Neural cell (in vitro differentiated cells): Measurements from ENCODE around the gene GRIA3. TPM values are rescaled to one million over a fixed set of nuclear protein-coding genes. Genes with fewer than 3 reads are reported as not detected.

Source experiments
- H2AFZ ChIP-seq: fragments of 200-600, 300-800 bp; sonication (generic), shearing (Covaris generic); 2 replicates; pipeline ENCODE4 v1.6.0; 2014; ENCODE audit warnings: low read depth, mild to moderate bottlenecking, antibody characterized with exemption, low read length, moderate library complexity
- H3F3A ChIP-seq: fragments of 200-600 bp; shearing (Covaris generic); 2 replicates; pipeline ENCODE4 v1.6.1; 2016; ENCODE audit warnings: mild to moderate bottlenecking, moderate library complexity, mixed read lengths, antibody characterized with exemption, low read length; ENCODE audit not compliant: insufficient read depth, poor library complexity, severe bottlenecking
- H3K27ac ChIP-seq: fragments of 200-600, 300-800 bp; sonication (generic), shearing (Covaris generic); 2 replicates; pipeline ENCODE4 v1.5.1; 2014; ENCODE audit warnings: mild to moderate bottlenecking, low read length, moderate library complexity
- H3K27me3 ChIP-seq: fragments of 300-800, 200-600 bp; sonication (generic), shearing (Covaris generic); 2 replicates; pipeline ENCODE4 v1.6.0; 2014; ENCODE audit warnings: mild to moderate bottlenecking, low read depth, low read length, moderate library complexity; ENCODE audit not compliant: insufficient read depth
- H3K36me3 ChIP-seq: fragments of 300-800, 200-600 bp; sonication (generic), shearing (Covaris generic); 2 replicates; pipeline ENCODE4 v1.5.1; 2014; ENCODE audit warnings: mild to moderate bottlenecking, antibody characterized with exemption, low read length, moderate library complexity; ENCODE audit not compliant: insufficient read depth
- H3K4me2 ChIP-seq: fragments of 300-800, 200-600 bp; sonication (generic), shearing (Covaris generic); 2 replicates; pipeline ENCODE4 v1.6.0; 2014; ENCODE audit warnings: mild to moderate bottlenecking, low read length
- H3K4me3 ChIP-seq: fragments of 300-800, 200-600 bp; sonication (generic), shearing (Covaris generic); 2 replicates; pipeline ENCODE4 v1.5.1; 2014; ENCODE audit warnings: mild to moderate bottlenecking, low read length, moderate library complexity
- H3K79me2 ChIP-seq: fragments of 200-600 bp; shearing (Covaris generic); replicated peaks from 2 replicates; pipeline ENCODE4 v1.6.0; 2014; ENCODE audit warnings: mild to moderate bottlenecking, low read length, moderate library complexity; ENCODE audit not compliant: insufficient read depth
- H3K9ac ChIP-seq: fragments of 300-800, 200-600 bp; sonication (generic), shearing (Covaris generic); 2 replicates; pipeline ENCODE4 v1.6.1; 2016; ENCODE audit warnings: mild to moderate bottlenecking, low read length, mixed read lengths
- H3K9me2 ChIP-seq: fragments of 200-600 bp; shearing (Covaris generic); 2 replicates; pipeline ENCODE4 v1.6.1; 2016; ENCODE audit warnings: mild to moderate bottlenecking, low read length, mixed read lengths; ENCODE audit not compliant: insufficient read depth
- H3K9me3 ChIP-seq: fragments of 200-600, 300-800 bp; sonication (generic), shearing (Covaris generic); 2 replicates; pipeline ENCODE4 v1.6.1; 2016; ENCODE audit warnings: mild to moderate bottlenecking, mixed run types, low read length, moderate library complexity, mixed read lengths
- H4K20me1 ChIP-seq: fragments of 200-600 bp; shearing (Covaris generic); 2 replicates; pipeline ENCODE4 v1.6.1; 2016; ENCODE audit warnings: mild to moderate bottlenecking, mixed run types; ENCODE audit not compliant: insufficient read depth
- CTCF ChIP-seq: fragments of 450-650 bp; IDR thresholded peaks from 2 replicates; pipeline ENCODE4 v1.5.1; 2014; ENCODE audit warnings: antibody characterized with exemption, mild to moderate bottlenecking, moderate library complexity; ENCODE audit not compliant: poor library complexity, severe bottlenecking
- EP300 ChIP-seq: fragments of 450-650 bp; conservative IDR thresholded peaks from 2 replicates; pipeline ENCODE4 v1.6.1; 2014; ENCODE audit warnings: antibody characterized with exemption, mild to moderate bottlenecking, moderate library complexity; ENCODE audit not compliant: poor library complexity, severe bottlenecking
- EZH2 ChIP-seq: fragments of 200-600, 300-800 bp; shearing (Covaris generic), sonication (generic); IDR thresholded peaks from 2 replicates; pipeline ENCODE4 v1.6.1; 2014; ENCODE audit warnings: antibody characterized with exemption, low read length, borderline replicate concordance, mild to moderate bottlenecking; ENCODE audit not compliant: insufficient read depth, poor library complexity, severe bottlenecking
- MXI1 ChIP-seq: fragments of 450-650 bp; conservative IDR thresholded peaks from 2 replicates; pipeline ENCODE4 v1.6.1; 2014; ENCODE audit warnings: antibody characterized with exemption, mild to moderate bottlenecking; ENCODE audit not compliant: poor library complexity, severe bottlenecking
- POLR2AphosphoS5 ChIP-seq: IDR thresholded peaks from 2 replicates; pipeline ENCODE4 v1.6.1; 2012
- RAD21 ChIP-seq: fragments of 450-650 bp; conservative IDR thresholded peaks from 2 replicates; pipeline ENCODE4 v1.6.1; 2014; ENCODE audit warnings: antibody characterized with exemption, mild to moderate bottlenecking, moderate library complexity
- REST ChIP-seq: IDR thresholded peaks from 2 replicates; pipeline ENCODE4 v1.6.1; 2012; ENCODE audit warnings: borderline replicate concordance
- SMC3 ChIP-seq: fragments of 450-650 bp; conservative IDR thresholded peaks from 2 replicates; pipeline ENCODE4 v1.6.1; 2014; ENCODE audit warnings: antibody characterized with exemption, mild to moderate bottlenecking, moderate library complexity; ENCODE audit not compliant: poor library complexity
- TAF1 ChIP-seq: IDR thresholded peaks from 2 replicates; pipeline ENCODE4 v1.6.1; 2012; ENCODE audit warnings: low read depth
- polyA plus RNA-seq: library from polyadenylated mRNA; depleted of rRNA; stranded (reverse); fragments of >200 nt; gene quantifications from 2 replicates; pipeline ENCODE4 v1.2.3, GENCODE V29; 2014

GRIA3 gene
- polyA plus RNA-seq, 1 donor from 2014 or later = 7.8 TPM

GRCh38 chrX:123217077-123217476 lies 33.0 kb downstream of the GRIA3 start:
- Histone ChIP-seq H3K9me3 (no peaks in the 10 kb centered on the region), H4K20me1 (no peaks in the 10 kb centered on the region), H3K4me3 (no peak overlapping the region), H3K27ac (no peak overlapping the region), H3K4me2 (no peak overlapping the region), H3K36me3 (no peaks in the 10 kb centered on the region), H3K27me3 (no peaks in the 10 kb centered on the region), H3K79me2 (no peaks in the 10 kb centered on the region), H3F3A (no peaks in the 10 kb centered on the region), H3K9ac (no peak overlapping the region), H3K9me2 (no peaks in the 10 kb centered on the region), H2AFZ (no peak overlapping the region)
- TF ChIP-seq REST = no peak
- no peak for TF ChIP-seq POLR2AphosphoS5
- TF ChIP-seq CTCF = no peak
- no peak for TF ChIP-seq EZH2
- no peak for TF ChIP-seq MXI1
- no peak for TF ChIP-seq SMC3
- no peak for TF ChIP-seq TAF1
- TF ChIP-seq EP300 = no peak
- no peak for TF ChIP-seq RAD21

GRCh38 chrX:123217728-123218127 lies 33.6 kb downstream of the GRIA3 start:
- Histone ChIP-seq H3K9me2 (no peaks in the 10 kb centered on the region), H3K4me3 (no peak overlapping the region), H3K79me2 (no peaks in the 10 kb centered on the region), H3K27ac (no peak overlapping the region), H3K9ac (no peak overlapping the region), H3K9me3 (no peaks in the 10 kb centered on the region), H4K20me1 (no peaks in the 10 kb centered on the region), H3K4me2 (no peak overlapping the region), H3K36me3 (no peaks in the 10 kb centered on the region), H2AFZ (no peak overlapping the region), H3K27me3 (no peaks in the 10 kb centered on the region), H3F3A (no peaks in the 10 kb centered on the region)
- no peak for TF ChIP-seq RAD21
- TF ChIP-seq REST = no peak
- no peak for TF ChIP-seq TAF1
- no peak for TF ChIP-seq EZH2
- no peak for TF ChIP-seq MXI1
- TF ChIP-seq SMC3 = no peak
- TF ChIP-seq EP300 = no peak
- no peak for TF ChIP-seq CTCF
- no peak for TF ChIP-seq POLR2AphosphoS5
